Osteoblast (primary cell): ENCODE measurements around the gene ZNF22. TPM values are rescaled to one million over a fixed set of nuclear protein-coding genes. Genes with fewer than 3 reads are reported as not detected.

Experiments used
- DNase-seq: peaks from one replicate; pipeline ENCODE4 v3.0.0; 2011; ENCODE audit warnings: low spot score, mixed read lengths; ENCODE audit not compliant: insufficient read length; ENCODE audit errors: missing footprints
- H2AFZ ChIP-seq: 2 replicates; pipeline ENCODE4 v1.6.0; 2011; ENCODE audit warnings: mild to moderate bottlenecking, low read length
- H3K27ac ChIP-seq: 2 replicates; pipeline ENCODE4 v1.5.1; 2011; ENCODE audit warnings: mild to moderate bottlenecking, low read depth, low read length, moderate library complexity
- H3K27me3 ChIP-seq: 2 replicates; pipeline ENCODE4 v1.6.0; 2012; ENCODE audit warnings: mild to moderate bottlenecking, control low read depth, inconsistent platforms, low read length, moderate library complexity; ENCODE audit not compliant: insufficient read depth
- H3K36me3 ChIP-seq: 2 replicates; pipeline ENCODE4 v1.5.1; 2011; ENCODE audit warnings: mild to moderate bottlenecking, low read length, control low read depth, moderate library complexity; ENCODE audit not compliant: insufficient read depth
- H3K4me1 ChIP-seq: 2 replicates; pipeline ENCODE4 v1.5.1; 2011; ENCODE audit warnings: mild to moderate bottlenecking, low read length, control low read depth, moderate library complexity; ENCODE audit not compliant: insufficient read depth
- H3K4me2 ChIP-seq: 2 replicates; pipeline ENCODE4 v1.6.0; 2011; ENCODE audit warnings: mild to moderate bottlenecking, low read length; ENCODE audit not compliant: insufficient read depth
- H3K4me3 ChIP-seq: fragments of 200-600 bp; sonication (generic); 3 replicates; pipeline ENCODE4 v1.5.1; 2012; ENCODE audit warnings: mild to moderate bottlenecking, low read length, inconsistent platforms; ENCODE audit not compliant: insufficient read depth
- H3K79me2 ChIP-seq: 2 replicates; pipeline ENCODE4 v1.6.0; 2012; ENCODE audit warnings: mild to moderate bottlenecking, low read length, control low read depth, inconsistent platforms; ENCODE audit not compliant: insufficient read depth
- H3K9me3 ChIP-seq: 2 replicates; pipeline ENCODE4 v1.5.1; 2011; ENCODE audit warnings: low read depth, low read length, control low read depth
- H4K20me1 ChIP-seq: 2 replicates; pipeline ENCODE4 v1.6.0; 2012; ENCODE audit warnings: mild to moderate bottlenecking, low read length, control low read depth; ENCODE audit not compliant: insufficient read depth
- CTCF ChIP-seq: IDR thresholded peaks from 2 replicates; pipeline ENCODE4 v1.5.1; 2011; ENCODE audit warnings: mild to moderate bottlenecking, low read depth, low read length, moderate library complexity; ENCODE audit errors: extremely low read depth
- total RNA-seq: library from RNA; depleted of rRNA; stranded (reverse); fragments of >200 nt; gene quantifications from 2 replicates; pipeline ENCODE4 v1.2.3, GENCODE V29; 2012

ZNF22 gene
- total RNA-seq, 1 donor: 13.8 TPM

- no peak for DNase-seq
- H3K4me1 ChIP-seq: peaks cover 27% of the 10 kb centered on the region
- no peaks in the 10 kb centered on the region for H3K27me3 ChIP-seq
- H3K9me3 ChIP-seq: no peaks in the 10 kb centered on the region
- H3K4me3 ChIP-seq: no peak overlapping the region
- H3K4me2 ChIP-seq: no peak overlapping the region
- no peaks in the 10 kb centered on the region for H3K36me3 ChIP-seq
- TF ChIP-seq CTCF: no peak
- H2AFZ ChIP-seq: no peak overlapping the region
- no peak overlapping the region for H3K27ac ChIP-seq
- H4K20me1 ChIP-seq: no peaks in the 10 kb centered on the region
- H3K79me2 ChIP-seq: no peaks in the 10 kb centered on the region
Measured at GRCh38 chr10:44992732-44993225, 7.9 kb upstream of the ZNF22 start.

- Histone ChIP-seq H3K9me3 (no peaks in the 10 kb centered on the region), H3K36me3 (no peaks in the 10 kb centered on the region), H3K4me3 (no peak overlapping the region), H3K27ac (peak overlapping the region; percentile 17), H3K4me1 (peaks cover 33% of the 10 kb centered on the region), H4K20me1 (no peaks in the 10 kb centered on the region), H3K4me2 (no peak overlapping the region), H3K79me2 (no peaks in the 10 kb centered on the region), H2AFZ (no peak overlapping the region), H3K27me3 (no peaks in the 10 kb centered on the region)
- no peak for TF ChIP-seq CTCF
- DNase-seq: no peak
Measured at GRCh38 chr10:44993226-44993921, 7.3 kb upstream of the ZNF22 start.

- no peaks in the 10 kb centered on the region for H3K27me3 ChIP-seq
- peak overlapping the region; percentile 17 for H3K27ac ChIP-seq
- no peak overlapping the region for H3K4me3 ChIP-seq
- H3K36me3 ChIP-seq: no peaks in the 10 kb centered on the region
- H3K79me2 ChIP-seq: no peaks in the 10 kb centered on the region
- TF ChIP-seq CTCF: no peak
- no peak overlapping the region for H2AFZ ChIP-seq
- peak; percentile 48 for DNase-seq
- H4K20me1 ChIP-seq: no peaks in the 10 kb centered on the region
- H3K4me2 ChIP-seq: no peak overlapping the region
- peaks cover 38% of the 10 kb centered on the region for H3K4me1 ChIP-seq
- H3K9me3 ChIP-seq: no peaks in the 10 kb centered on the region
Measured at GRCh38 chr10:44993922-44994751, 6.6 kb upstream of the ZNF22 start.
